Fibroblast of skin of right quadriceps (primary cell): ENCODE data around the gene FAM3A.
A peak's percentile ranks its signal among the peaks of the same experiment; 100 is the strongest.
"Not testable (repeated sequence)": the region's sequence is repeated elsewhere in the genome, so short reads cannot be mapped to it uniquely, and the experiment has no call there.

Source experiments
- DNase-seq: peaks from one replicate; pipeline ENCODE4 v3.0.0-alpha.2; 2013

FAM3A gene

GRCh38 chrX:154502989-154503388 lies 13.0 kb downstream of the FAM3A start:
- DNase-seq: no peak

- DNase-seq: no peak
Observed at GRCh38 chrX:154502098-154502497, 13.9 kb downstream of the FAM3A start.

- not testable (repeated sequence) for DNase-seq
Observed at GRCh38 chrX:154501423-154501822, 14.6 kb downstream of the FAM3A start.

GRCh38 chrX:154496591-154497137 lies 19.4 kb downstream of the FAM3A start:
- DNase-seq: not testable (repeated sequence)

- DNase-seq: no peak
Observed at GRCh38 chrX:154495472-154495922, 20.5 kb downstream of the FAM3A start.

GRCh38 chrX:154494715-154495114 lies 21.3 kb downstream of the FAM3A start:
- no peak for DNase-seq

GRCh38 chrX:154490414-154491083 lies 25.5 kb downstream of the FAM3A start, which contains the start of gene SLC10A3:
Gene SLC10A3 (minus strand): TSS chrX:154490629. CDS start chrX:154488940, 1,689 bp downstream.
- peak; percentile 92 for DNase-seq

GRCh38 chrX:154490021-154490413 lies 26.0 kb downstream of the FAM3A start:
- DNase-seq: peak; percentile 52

- DNase-seq: no peak
Observed at GRCh38 chrX:154489182-154489581, 26.9 kb downstream of the FAM3A start.

GRCh38 chrX:154488336-154489075 lies 27.5 kb downstream of the FAM3A start:
- no peak for DNase-seq

GRCh38 chrX:154487518-154488290 lies 28.3 kb downstream of the FAM3A start:
- DNase-seq: no peak

- peak; percentile 25 for DNase-seq
Observed at GRCh38 chrX:154486396-154487207, 29.4 kb downstream of the FAM3A start, which contains the start of gene UBL4A. Gene UBL4A (minus strand): TSS chrX:154486615. CDS start chrX:154486584, 31 bp downstream.

- no peak for DNase-seq
Observed at GRCh38 chrX:154486052-154486395, 30.0 kb downstream of the FAM3A start.

GRCh38 chrX:154485150-154486051 lies 30.6 kb downstream of the FAM3A start:
- no peak for DNase-seq

- DNase-seq: no peak
Observed at GRCh38 chrX:154484255-154485149, 31.5 kb downstream of the FAM3A start.

- no peak for DNase-seq
Observed at GRCh38 chrX:154483325-154483724, 32.7 kb downstream of the FAM3A start.

- DNase-seq: no peak
Observed at GRCh38 chrX:154482786-154483185, 33.2 kb downstream of the FAM3A start.

GRCh38 chrX:154481911-154482601 lies 34.0 kb downstream of the FAM3A start:
- DNase-seq: no peak

GRCh38 chrX:154481195-154481594 lies 34.8 kb downstream of the FAM3A start:
- no peak for DNase-seq
